D721Med (cell line): Measurements from ENCODE around the gene SLC2A6.

Experiments
- DNase-seq: peaks from one replicate; pipeline ENCODE4 v3.0.0; 2011; ENCODE audit warnings: low spot score; ENCODE audit not compliant: insufficient read length
- FAIRE-seq: peaks from 2 replicates; lab custom pipeline; 2011; peaks lifted over from hg19 to GRCh38; lab: Jason Lieb, UNC
- CTCF ChIP-seq: IDR thresholded peaks from 2 replicates; pipeline ENCODE4 v1.5.1; 2012; ENCODE audit warnings: mild to moderate bottlenecking, control low read depth; ENCODE audit not compliant: insufficient read depth; ENCODE audit errors: missing control alignments

The SLC2A6 gene

GRCh38 chr9:133502112-133502511 lies 23.2 kb upstream of the SLC2A6 start:
- no peak for FAIRE-seq
- no peak for TF ChIP-seq CTCF
- DNase-seq = no peak

- TF ChIP-seq CTCF = no peak
- DNase-seq (no peak), FAIRE-seq (no peak)
Measured at GRCh38 chr9:133499892-133500270, 21.0 kb upstream of the SLC2A6 start.

GRCh38 chr9:133499132-133499891 lies 20.4 kb upstream of the SLC2A6 start:
- DNase-seq (no peak), FAIRE-seq (no peak)
- no peak for TF ChIP-seq CTCF

- no peak for DNase-seq
- no peak for FAIRE-seq
- no peak for TF ChIP-seq CTCF
Measured at GRCh38 chr9:133496861-133497842, 18.3 kb upstream of the SLC2A6 start.

- FAIRE-seq = no peak
- TF ChIP-seq CTCF = no peak
- no peak for DNase-seq
Measured at GRCh38 chr9:133495327-133496293, 16.7 kb upstream of the SLC2A6 start.

- DNase-seq = no peak
- TF ChIP-seq CTCF = no peak
- FAIRE-seq = no peak
Measured at GRCh38 chr9:133494636-133495326, 15.9 kb upstream of the SLC2A6 start.
